ENCODE measurements around the gene GID8. TPM values are rescaled to one million over a fixed set of nuclear protein-coding genes. Genes with fewer than 3 reads are reported as not detected.

Gene GID8
- polyA plus RNA-seq, 2 donors, result 16.2 to 30.0 TPM

DNA sequence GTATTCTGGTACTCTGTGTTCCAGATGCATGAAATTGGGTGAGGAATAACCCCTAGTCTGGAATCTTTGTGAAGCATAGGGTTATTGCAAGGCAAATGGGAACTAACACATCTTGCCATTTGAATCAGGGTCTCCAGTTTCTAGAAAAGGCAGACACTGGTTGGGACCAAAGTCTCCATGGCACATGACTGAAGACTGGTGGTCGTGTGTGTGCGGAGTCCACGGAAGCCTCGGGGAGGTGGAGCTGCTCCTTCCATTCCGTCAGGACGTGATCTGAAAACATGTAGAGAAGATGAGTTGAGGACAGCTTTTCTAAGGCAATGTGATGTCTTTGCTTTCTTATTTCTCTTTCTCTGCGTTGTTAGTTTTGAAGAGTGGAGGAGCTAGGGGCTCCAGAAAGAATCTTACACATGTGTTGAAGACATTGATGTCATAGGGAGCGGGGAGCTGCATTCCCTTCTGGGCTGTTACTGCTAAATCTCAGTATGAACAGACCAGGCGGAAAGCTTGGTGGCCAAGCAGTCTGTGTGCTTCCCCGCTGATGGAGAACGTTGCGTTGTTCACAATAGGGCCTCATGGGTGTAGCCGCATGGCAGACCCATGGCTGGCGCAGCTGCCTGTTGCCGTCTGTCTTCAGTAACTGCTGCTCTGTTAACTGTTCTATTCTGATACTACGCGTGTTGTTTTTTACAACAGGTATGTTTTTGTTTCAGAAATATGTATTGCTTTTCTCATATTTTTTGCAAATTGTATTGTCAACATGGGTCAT is 9.8 kb downstream of the GID8 start:
- 94 to 95% methylated on average over 17 of the region's 17 CpGs for WGBS, 2 donors
- Histone ChIP-seq H3K4me1 (ENCODE audit: control insufficient read depth in 2 of 2, insufficient read depth in 2 of 2, low read length in 1 of 2) (peaks cover 5% of the 10 kb centered on the region in 2 donors), H3K4me3 (ENCODE audit: low read depth in 1 of 2, low read length in 2 of 2) (no peak overlapping the region), H3K36me3 (ENCODE audit: control insufficient read depth in 2 of 2, insufficient read depth in 2 of 2, low read length in 1 of 2) (peaks cover 28 to 55% of the 10 kb centered on the region in 2 donors), H3K9me3 (ENCODE audit: control insufficient read depth in 2 of 2, insufficient read depth in 1 of 2, low read depth in 1 of 2, low read length in 1 of 2) (peaks cover 0 to 2% of the 10 kb centered on the region in 2 donors), H3K27ac (ENCODE audit: low read depth in 2 of 2, low read length in 1 of 2) (no peak overlapping the region), H3K27me3 (ENCODE audit: control insufficient read depth in 1 of 2, insufficient read depth in 2 of 2, low read length in 2 of 2) (no peaks in the 10 kb centered on the region)

GRCh38 chr20:62949153-62949821 is 11.3 kb downstream of the GID8 start:
- peaks cover 13 to 14% of the 10 kb centered on the region in 2 donors for H3K4me1 ChIP-seq (ENCODE audit: control insufficient read depth in 2 of 2, insufficient read depth in 2 of 2, low read length in 1 of 2)
- peaks cover 0 to 2% of the 10 kb centered on the region in 2 donors for H3K9me3 ChIP-seq (ENCODE audit: control insufficient read depth in 2 of 2, insufficient read depth in 1 of 2, low read depth in 1 of 2, low read length in 1 of 2)
- H3K27me3 ChIP-seq (ENCODE audit: control insufficient read depth in 1 of 2, insufficient read depth in 2 of 2, low read length in 2 of 2), result no peaks in the 10 kb centered on the region
- no peak overlapping the region for H3K4me3 ChIP-seq (ENCODE audit: low read depth in 1 of 2, low read length in 2 of 2)
- peaks cover 24 to 43% of the 10 kb centered on the region in 2 donors for H3K36me3 ChIP-seq (ENCODE audit: control insufficient read depth in 2 of 2, insufficient read depth in 2 of 2, low read length in 1 of 2)
- H3K27ac ChIP-seq (ENCODE audit: low read depth in 2 of 2, low read length in 1 of 2), result no peak overlapping the region
- 96 to 97% methylated on average over 6 of the region's 6 CpGs for WGBS, 2 donors

DNA sequence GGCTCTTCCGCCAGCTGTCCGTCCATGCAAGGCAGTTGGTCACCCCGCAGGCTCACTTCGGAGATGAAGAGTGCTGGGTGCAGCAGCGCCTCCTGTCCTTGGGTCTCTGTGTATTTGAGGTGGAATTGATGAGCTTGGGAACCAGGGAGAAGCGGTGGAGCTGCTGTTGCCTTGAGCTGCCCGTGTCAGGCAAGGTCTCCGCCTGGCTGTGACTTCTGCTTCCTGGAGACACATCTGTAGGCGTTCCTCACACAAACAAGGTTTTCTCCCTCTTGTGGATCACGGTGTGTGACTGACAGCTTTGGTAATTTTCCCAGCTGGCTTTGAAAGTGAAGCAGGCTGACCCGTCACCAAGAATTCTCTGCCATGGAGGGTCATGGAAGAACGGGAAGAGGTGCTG is 12.0 kb downstream of the GID8 start:
- H3K36me3 ChIP-seq (ENCODE audit: control insufficient read depth in 2 of 2, insufficient read depth in 2 of 2, low read length in 1 of 2), result peaks cover 24 to 38% of the 10 kb centered on the region in 2 donors
- no peak overlapping the region for H3K4me3 ChIP-seq (ENCODE audit: low read depth in 1 of 2, low read length in 2 of 2)
- no peaks in the 10 kb centered on the region for H3K27me3 ChIP-seq (ENCODE audit: control insufficient read depth in 1 of 2, insufficient read depth in 2 of 2, low read length in 2 of 2)
- H3K9me3 ChIP-seq (ENCODE audit: control insufficient read depth in 2 of 2, insufficient read depth in 1 of 2, low read depth in 1 of 2, low read length in 1 of 2), result peaks cover 0 to 2% of the 10 kb centered on the region in 2 donors
- peaks cover 13 to 14% of the 10 kb centered on the region in 2 donors for H3K4me1 ChIP-seq (ENCODE audit: control insufficient read depth in 2 of 2, insufficient read depth in 2 of 2, low read length in 1 of 2)
- H3K27ac ChIP-seq (ENCODE audit: low read depth in 2 of 2, low read length in 1 of 2), result no peak overlapping the region
- 91 to 92% methylated on average over 12 of the region's 12 CpGs for WGBS, 2 donors

GRCh38 chr20:62950741-62951140 is 12.8 kb downstream of the GID8 start:
- Histone ChIP-seq H3K4me1 (ENCODE audit: control insufficient read depth in 2 of 2, insufficient read depth in 2 of 2, low read length in 1 of 2) (peaks cover 13 to 14% of the 10 kb centered on the region in 2 donors), H3K36me3 (ENCODE audit: control insufficient read depth in 2 of 2, insufficient read depth in 2 of 2, low read length in 1 of 2) (peaks cover 21 to 33% of the 10 kb centered on the region in 2 donors), H3K27ac (ENCODE audit: low read depth in 2 of 2, low read length in 1 of 2) (no peak overlapping the region), H3K4me3 (ENCODE audit: low read depth in 1 of 2, low read length in 2 of 2) (no peak overlapping the region), H3K27me3 (ENCODE audit: control insufficient read depth in 1 of 2, insufficient read depth in 2 of 2, low read length in 2 of 2) (no peaks in the 10 kb centered on the region), H3K9me3 (ENCODE audit: control insufficient read depth in 2 of 2, insufficient read depth in 1 of 2, low read depth in 1 of 2, low read length in 1 of 2) (peaks cover 0 to 2% of the 10 kb centered on the region in 2 donors)
- 92 to 95% methylated on average over 8 of the region's 8 CpGs for WGBS, 2 donors

DNA sequence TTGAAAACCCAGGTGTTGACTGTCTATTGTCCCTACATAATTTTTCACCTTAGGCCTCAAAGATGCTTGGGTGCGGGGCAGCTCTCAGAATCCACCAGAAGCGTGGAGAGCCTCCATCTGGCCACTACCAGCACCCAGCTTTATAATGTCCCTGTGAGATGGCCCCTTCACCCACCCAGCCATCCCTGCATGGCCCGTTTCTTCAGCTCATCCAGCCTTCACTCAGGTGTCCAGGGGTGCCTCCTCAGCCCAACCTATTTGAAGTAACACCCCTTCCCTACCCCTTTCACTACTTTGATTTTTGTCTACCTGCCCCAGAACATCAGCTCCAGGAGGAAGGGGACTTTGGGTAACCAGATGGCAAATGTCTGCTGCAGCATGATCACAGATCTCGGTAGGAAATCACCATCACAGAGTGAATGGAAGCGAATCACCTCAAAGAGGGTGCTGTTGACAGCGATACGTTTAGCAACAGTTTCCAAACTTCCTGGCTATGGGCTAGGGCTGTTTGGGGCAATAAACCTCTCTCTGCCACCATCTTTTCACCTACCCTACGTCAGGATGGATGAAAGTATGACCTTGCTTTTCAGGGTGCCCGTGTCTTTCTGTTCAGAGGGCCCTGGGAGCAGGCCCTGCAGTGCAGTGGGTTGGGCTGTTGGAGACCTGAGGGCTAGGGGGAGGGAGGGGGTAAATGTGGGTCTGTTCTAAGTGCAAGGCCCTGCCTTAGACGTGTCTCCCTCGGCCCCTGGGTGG is 13.4 kb downstream of the GID8 start:
- H3K36me3 ChIP-seq (ENCODE audit: control insufficient read depth in 2 of 2, insufficient read depth in 2 of 2, low read length in 1 of 2), result peaks cover 15 to 28% of the 10 kb centered on the region in 2 donors
- 88 to 92% methylated on average over 11 of the region's 11 CpGs for WGBS, 2 donors
- peaks cover 0 to 2% of the 10 kb centered on the region in 2 donors for H3K9me3 ChIP-seq (ENCODE audit: control insufficient read depth in 2 of 2, insufficient read depth in 1 of 2, low read depth in 1 of 2, low read length in 1 of 2)

GRCh38 chr20:62951896-62952372 is 14.0 kb downstream of the GID8 start:
- Histone ChIP-seq H3K27ac (ENCODE audit: low read depth in 2 of 2, low read length in 1 of 2) (peak overlapping the region in 1 of 2 donors; percentile 43), H3K36me3 (ENCODE audit: control insufficient read depth in 2 of 2, insufficient read depth in 2 of 2, low read length in 1 of 2) (peaks cover 12 to 26% of the 10 kb centered on the region in 2 donors), H3K4me1 (ENCODE audit: control insufficient read depth in 2 of 2, insufficient read depth in 2 of 2, low read length in 1 of 2) (peaks cover 13 to 14% of the 10 kb centered on the region in 2 donors), H3K27me3 (ENCODE audit: control insufficient read depth in 1 of 2, insufficient read depth in 2 of 2, low read length in 2 of 2) (no peaks in the 10 kb centered on the region), H3K9me3 (ENCODE audit: control insufficient read depth in 2 of 2, insufficient read depth in 1 of 2, low read depth in 1 of 2, low read length in 1 of 2) (peaks cover 0 to 2% of the 10 kb centered on the region in 2 donors), H3K4me3 (ENCODE audit: low read depth in 1 of 2, low read length in 2 of 2) (no peak overlapping the region)
- WGBS, 2 donors, result 86 to 90% methylated on average over 7 to 8 of the region's 8 CpGs

More for the DNA sequence above, 13.4 kb downstream of the GID8 start:
- H3K27me3 ChIP-seq (ENCODE audit: control insufficient read depth in 1 of 2, insufficient read depth in 2 of 2, low read length in 2 of 2), result no peaks in the 10 kb centered on the region
- no peak overlapping the region for H3K4me3 ChIP-seq (ENCODE audit: low read depth in 1 of 2, low read length in 2 of 2)
- no peak overlapping the region for H3K27ac ChIP-seq (ENCODE audit: low read depth in 2 of 2, low read length in 1 of 2)
- H3K4me1 ChIP-seq (ENCODE audit: control insufficient read depth in 2 of 2, insufficient read depth in 2 of 2, low read length in 1 of 2), result peaks cover 13 to 14% of the 10 kb centered on the region in 2 donors

GRCh38 chr20:62952373-62952967 is 14.5 kb downstream of the GID8 start, which contains the start of gene SLC17A9:
SLC17A9 (plus strand) TSS chr20:62952709; CDS start chr20:62952831, 122 bp downstream.
- H3K36me3 ChIP-seq (ENCODE audit: control insufficient read depth in 2 of 2, insufficient read depth in 2 of 2, low read length in 1 of 2), result peaks cover 11 to 26% of the 10 kb centered on the region in 2 donors
- H3K4me1 ChIP-seq (ENCODE audit: control insufficient read depth in 2 of 2, insufficient read depth in 2 of 2, low read length in 1 of 2), result peaks cover 13 to 14% of the 10 kb centered on the region in 2 donors
- peaks cover 0 to 2% of the 10 kb centered on the region in 2 donors for H3K9me3 ChIP-seq (ENCODE audit: control insufficient read depth in 2 of 2, insufficient read depth in 1 of 2, low read depth in 1 of 2, low read length in 1 of 2)
- H3K27ac ChIP-seq (ENCODE audit: low read depth in 2 of 2, low read length in 1 of 2), result peak within 1 kb of the TSS; percentile 82 to 89
- WGBS, 2 donors, result 12 to 13% methylated on average over 29 to 37 of the region's 37 CpGs
- H3K4me3 ChIP-seq (ENCODE audit: low read depth in 1 of 2, low read length in 2 of 2), result peak within 1 kb of the TSS in 1 of 2 donors; percentile 36
- H3K27me3 ChIP-seq (ENCODE audit: control insufficient read depth in 1 of 2, insufficient read depth in 2 of 2, low read length in 2 of 2), result no peaks in the 10 kb centered on the region

DNA sequence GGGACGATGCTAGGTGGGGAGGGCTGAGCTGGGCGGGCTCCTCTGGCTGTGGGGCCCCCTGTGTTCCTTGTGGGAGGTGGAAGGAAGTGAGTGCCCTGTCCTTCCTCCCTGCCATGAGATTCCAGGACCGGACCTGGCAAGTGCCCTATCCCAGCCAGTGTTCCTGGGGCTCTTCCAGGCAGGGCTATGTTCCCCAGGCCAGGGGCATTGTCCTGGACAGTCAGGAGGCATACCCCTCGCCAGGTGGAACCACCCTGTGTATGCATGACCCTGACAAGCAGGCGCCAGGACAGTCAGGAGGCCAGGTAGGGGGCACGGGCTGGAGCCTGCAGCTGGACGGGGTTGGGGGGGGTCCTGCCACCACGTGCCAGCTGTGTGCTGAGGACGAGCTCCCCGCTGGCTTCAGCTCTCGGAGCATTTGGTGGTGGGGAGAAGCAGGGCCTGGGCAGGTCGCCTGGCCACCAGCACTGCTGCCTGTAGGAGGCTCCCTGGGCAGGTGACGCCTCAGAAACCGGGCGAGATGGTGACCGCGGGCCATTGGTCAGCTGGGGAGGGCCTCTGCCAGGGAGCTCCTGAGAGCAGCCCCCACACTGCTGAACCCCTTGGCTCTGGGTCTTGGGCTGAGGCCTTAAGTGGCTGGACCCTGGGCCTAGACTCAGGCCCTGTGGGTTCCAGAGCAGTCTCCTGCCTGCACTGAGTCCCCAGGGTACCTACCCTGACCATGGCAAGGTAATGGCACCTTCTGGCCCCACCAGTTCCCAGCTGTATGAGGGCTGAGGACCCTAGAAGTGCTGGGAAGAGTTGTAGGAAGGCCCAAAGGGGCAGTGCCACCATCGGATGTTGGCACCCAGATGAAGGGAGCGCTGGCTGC is 15.3 kb downstream of the GID8 start:
- Histone ChIP-seq H3K4me1 (ENCODE audit: control insufficient read depth in 2 of 2, insufficient read depth in 2 of 2, low read length in 1 of 2) (peaks cover 13 to 14% of the 10 kb centered on the region in 2 donors), H3K4me3 (ENCODE audit: low read depth in 1 of 2, low read length in 2 of 2) (peak overlapping the region in 1 of 2 donors; percentile 5), H3K27ac (ENCODE audit: low read depth in 2 of 2, low read length in 1 of 2) (peak overlapping the region; percentile 82 to 89), H3K36me3 (ENCODE audit: control insufficient read depth in 2 of 2, insufficient read depth in 2 of 2, low read length in 1 of 2) (peaks cover 5 to 21% of the 10 kb centered on the region in 2 donors), H3K27me3 (ENCODE audit: control insufficient read depth in 1 of 2, insufficient read depth in 2 of 2, low read length in 2 of 2) (no peaks in the 10 kb centered on the region), H3K9me3 (ENCODE audit: control insufficient read depth in 2 of 2, insufficient read depth in 1 of 2, low read depth in 1 of 2, low read length in 1 of 2) (peaks cover 0 to 2% of the 10 kb centered on the region in 2 donors)
- 60 to 64% methylated on average over 19 of the region's 19 CpGs for WGBS, 2 donors
